Left ventricle myocardium inferior (tissue), 1 donor: Measurements from ENCODE around the gene RAP1A. TPM values are rescaled to one million over a fixed set of nuclear protein-coding genes. Genes with fewer than 3 reads are reported as not detected.

Experiments used
- DNase-seq: peaks from one replicate; pipeline ENCODE4 v3.0.0-alpha.2; 2020
- H3K27ac ChIP-seq: fragments of 200-600 bp; replicated peaks from 2 replicates; pipeline ENCODE4 v1.8.0; 2021
- H3K27me3 ChIP-seq: fragments of 200-600 bp; 2 replicates; pipeline ENCODE4 v1.8.0; 2021; ENCODE audit warnings: low read depth
- H3K36me3 ChIP-seq: fragments of 200-600 bp; 2 replicates; pipeline ENCODE4 v1.8.0; 2021
- H3K4me1 ChIP-seq: fragments of 200-600 bp; 2 replicates; pipeline ENCODE4 v1.8.0; 2021
- H3K4me3 ChIP-seq: fragments of 200-600 bp; 2 replicates; pipeline ENCODE4 v1.8.0; 2021; ENCODE audit warnings: mild to moderate bottlenecking, moderate library complexity
- H3K9me3 ChIP-seq: fragments of 200-600 bp; replicated peaks from 2 replicates; pipeline ENCODE4 v1.8.0; 2021
- CTCF ChIP-seq: fragments of 200-600 bp; IDR thresholded peaks from 2 replicates; pipeline ENCODE4 v1.8.0; 2021; ENCODE audit warnings: antibody characterized with exemption, mild to moderate bottlenecking, borderline replicate concordance
- intact Hi-C: fragments of 100-400 bp; cut with micrococcal nuclease; formaldehyde crosslinking; loops from one replicate; pipeline ENCODE4 v1.11.0; 2022
- total RNA-seq: library from RNA; stranded (reverse); fragmentation: NEBNext Ultra II Directional; extraction: Animal tissue kit (Norgen Biotek cat#: 25700); gene quantifications from one replicate; pipeline ENCODE4 v1.2.1, GENCODE V29; 2021
- donor health status: DM: no; HTN: yes; CAD: no; lungs with severe emphysema.

The RAP1A gene
- total RNA-seq, 1 donor from 2014 or later: 112 TPM

GRCh38 chr1:111690306-111690617 is 70.7 kb downstream of the RAP1A start:
- intact Hi-C loops: no loop called here
- Histone ChIP-seq H3K27me3 (no peaks in the 10 kb centered on the region), H3K36me3 (peaks cover 11% of the 10 kb centered on the region), H3K27ac (peak overlapping the region; percentile 1), H3K4me1 (peaks cover 25% of the 10 kb centered on the region), H3K9me3 (peaks cover 11% of the 10 kb centered on the region), H3K4me3 (no peak overlapping the region)
- DNase-seq: no peak
- TF ChIP-seq CTCF: no peak

DNA sequence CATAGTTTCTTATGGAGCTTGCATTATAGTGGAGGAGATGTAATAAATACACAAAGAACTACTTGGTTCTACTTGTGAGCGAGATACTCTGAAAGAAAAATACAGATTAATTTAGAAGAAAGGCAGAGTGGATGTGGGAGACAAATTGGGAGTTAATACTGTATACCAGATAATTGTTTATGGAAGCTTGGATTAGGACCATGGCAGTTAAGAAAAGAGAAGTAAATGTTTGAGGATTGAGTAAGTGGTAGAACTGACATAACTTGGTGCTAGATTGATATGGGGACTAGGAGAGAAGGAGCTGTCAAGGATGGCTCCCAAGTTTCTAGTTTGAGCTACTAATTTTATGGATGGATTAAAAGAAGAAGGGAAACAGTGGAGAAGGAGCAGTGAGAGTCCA is 72.3 kb downstream of the RAP1A start:
- Histone ChIP-seq H3K4me1 (peaks cover 34% of the 10 kb centered on the region), H3K27ac (no peak overlapping the region), H3K4me3 (no peak overlapping the region), H3K36me3 (peaks cover 22% of the 10 kb centered on the region), H3K27me3 (no peaks in the 10 kb centered on the region), H3K9me3 (peaks cover 6% of the 10 kb centered on the region)
- intact Hi-C loops: no loop called here
- DNase-seq: no peak
- no peak for TF ChIP-seq CTCF

DNA sequence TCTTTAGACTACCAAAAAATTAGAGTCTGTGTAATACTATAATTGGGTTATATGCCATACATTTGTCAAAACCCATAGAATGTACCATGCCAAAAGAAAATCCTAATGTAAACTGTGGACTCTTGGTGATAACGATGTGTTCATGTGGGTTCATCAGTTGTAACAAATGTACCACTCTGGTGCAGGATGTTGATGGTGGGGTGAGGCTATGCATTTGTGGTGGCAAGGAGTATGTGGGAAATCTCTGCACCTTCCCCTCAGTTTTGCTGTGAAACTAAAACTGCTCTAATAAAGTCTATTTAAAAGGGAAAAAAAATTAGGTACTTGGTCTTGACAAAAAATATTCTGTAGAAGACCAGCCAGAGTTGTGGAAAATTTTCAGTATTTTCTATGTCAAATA is 76.2 kb downstream of the RAP1A start:
- H3K27ac ChIP-seq: no peak overlapping the region
- intact Hi-C loops: no loop called here
- peaks cover 60% of the 10 kb centered on the region for H3K36me3 ChIP-seq

DNA sequence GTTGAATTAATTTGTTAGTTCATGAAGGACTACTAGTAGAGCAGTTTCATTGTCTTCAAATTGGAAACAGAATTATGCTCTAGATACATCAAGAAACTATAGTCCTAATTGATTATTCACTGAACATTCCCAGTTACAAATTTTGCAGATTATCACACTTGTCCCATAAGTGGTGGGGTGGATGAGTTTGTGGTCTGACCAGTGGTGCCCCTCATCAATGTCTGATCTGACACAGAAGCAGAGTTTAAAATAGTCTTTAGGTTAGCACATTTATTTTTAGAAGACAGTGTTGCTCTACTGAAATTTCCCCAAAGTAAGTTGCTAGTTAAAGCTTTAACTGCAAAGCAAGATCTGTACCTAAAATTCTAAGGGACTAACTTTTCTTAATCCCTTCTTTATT is 76.7 kb downstream of the RAP1A start:
- TF ChIP-seq CTCF: no peak

More for the DNA sequence above, 76.2 kb downstream of the RAP1A start:
- Histone ChIP-seq H3K9me3 (no peaks in the 10 kb centered on the region), H3K4me1 (peaks cover 21% of the 10 kb centered on the region), H3K27me3 (no peaks in the 10 kb centered on the region), H3K4me3 (no peak overlapping the region)
- TF ChIP-seq CTCF: no peak
- DNase-seq: no peak

DNA sequence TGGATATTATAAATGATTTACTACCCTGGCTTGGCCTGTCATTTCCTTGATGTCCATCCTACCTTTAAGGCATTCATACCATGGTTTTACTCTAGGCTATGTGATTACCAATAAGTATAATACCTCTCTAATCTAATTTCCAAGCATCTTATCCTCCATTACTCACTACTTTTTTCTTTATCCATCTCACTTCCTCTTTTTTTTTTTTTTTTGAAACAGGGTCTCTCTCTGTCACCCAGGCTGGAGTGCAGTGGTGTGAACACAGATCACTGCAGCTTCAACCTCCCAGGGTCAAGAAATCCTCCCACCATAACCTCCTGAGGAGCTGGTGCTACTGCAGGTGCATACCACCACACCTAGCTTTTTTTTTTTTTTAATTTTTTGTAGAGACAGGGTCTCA is 79.7 kb downstream of the RAP1A start:
- H3K36me3 ChIP-seq: peaks cover 82% of the 10 kb centered on the region
- intact Hi-C loops: no loop called here
- H3K9me3 ChIP-seq: no peaks in the 10 kb centered on the region
- no peak overlapping the region for H3K27ac ChIP-seq
- TF ChIP-seq CTCF: no peak
- peaks cover 10% of the 10 kb centered on the region for H3K4me1 ChIP-seq
- no peak overlapping the region for H3K4me3 ChIP-seq
- H3K27me3 ChIP-seq: no peaks in the 10 kb centered on the region
- no peak for DNase-seq

More for the DNA sequence above, 76.7 kb downstream of the RAP1A start:
- H3K9me3 ChIP-seq: no peaks in the 10 kb centered on the region
- no peaks in the 10 kb centered on the region for H3K27me3 ChIP-seq
- no peak overlapping the region for H3K4me3 ChIP-seq
- no peak for DNase-seq
- H3K36me3 ChIP-seq: peaks cover 64% of the 10 kb centered on the region
- H3K27ac ChIP-seq: no peak overlapping the region
- H3K4me1 ChIP-seq: peaks cover 17% of the 10 kb centered on the region
- intact Hi-C loops: no loop called here
